AG09309 (cell line): Measurements from ENCODE around the gene LAMA5.

ENCODE experiments used
- DNase-seq: peaks from one replicate; pipeline ENCODE4 v3.0.0-alpha.2; 2010; ENCODE audit warnings: low read depth
- H3K4me3 ChIP-seq: 2 replicates; pipeline ENCODE4 v1.5.1; 2011; ENCODE audit warnings: mild to moderate bottlenecking, low read depth, low read length, moderate library complexity; ENCODE audit not compliant: control insufficient read depth
- CTCF ChIP-seq: IDR thresholded peaks from 2 replicates; pipeline ENCODE4 v1.5.1; 2011; ENCODE audit warnings: mild to moderate bottlenecking, low read depth, low read length, inconsistent platforms; ENCODE audit not compliant: insufficient read depth, control insufficient read depth; ENCODE audit errors: missing control alignments

LAMA5 gene

GRCh38 chr20:62362991-62363919 is 3.9 kb downstream of the LAMA5 start:
- H3K4me3 ChIP-seq = no peak overlapping the region
- DNase-seq = no peak
- no peak for TF ChIP-seq CTCF

- TF ChIP-seq CTCF = no peak
- H3K4me3 ChIP-seq = no peak overlapping the region
- DNase-seq = no peak
Measured at GRCh38 chr20:62362590-62362940, 4.5 kb downstream of the LAMA5 start.

- H3K4me3 ChIP-seq = no peak overlapping the region
- TF ChIP-seq CTCF = no peak
- DNase-seq = no peak
Measured at GRCh38 chr20:62361799-62362589, 5.1 kb downstream of the LAMA5 start.

GRCh38 chr20:62360854-62361798 is 6.0 kb downstream of the LAMA5 start:
- TF ChIP-seq CTCF = no peak
- no peak overlapping the region for H3K4me3 ChIP-seq
- no peak for DNase-seq

- no peak for DNase-seq
- no peak for TF ChIP-seq CTCF
- no peak overlapping the region for H3K4me3 ChIP-seq
Measured at GRCh38 chr20:62359491-62360121, 7.5 kb downstream of the LAMA5 start.
